Suppressor macrophage (primary cell): ENCODE measurements around the gene C3.
A peak's percentile ranks its signal among the peaks of the same experiment; 100 is the strongest.
"Not testable (repeated sequence)": the region's sequence is repeated elsewhere in the genome, so short reads cannot be mapped to it uniquely, and the experiment has no call there.

Experiments used
- DNase-seq, 4 experiments: peaks; one replicate each; pipeline ENCODE4 v3.0.0-alpha.2; 2020 to 2022

C3 gene

GRCh38 chr19:6712692-6713670, 7.5 kb downstream of the C3 start:
- no peak for DNase-seq

- no peak for DNase-seq
Measured at GRCh38 chr19:6712231-6712630, 8.2 kb downstream of the C3 start.

GRCh38 chr19:6711605-6712004, 8.8 kb downstream of the C3 start:
- no peak for DNase-seq

GRCh38 chr19:6711078-6711361, 9.4 kb downstream of the C3 start:
- no peak for DNase-seq

GRCh38 chr19:6710273-6711077, 10.0 kb downstream of the C3 start:
- DNase-seq = peak in 3 of 4 experiments; percentile 48 to 67 (median 61)

- no peak for DNase-seq
Measured at GRCh38 chr19:6709549-6709948, 10.9 kb downstream of the C3 start.

- DNase-seq = not testable (repeated sequence)
Measured at GRCh38 chr19:6708913-6709312, 11.5 kb downstream of the C3 start.

GRCh38 chr19:6708346-6708745, 12.1 kb downstream of the C3 start:
- no peak for DNase-seq

GRCh38 chr19:6707658-6708018, 12.8 kb downstream of the C3 start:
- DNase-seq = no peak

- no peak for DNase-seq
Measured at GRCh38 chr19:6707011-6707657, 13.3 kb downstream of the C3 start.

GRCh38 chr19:6706633-6706958, 13.9 kb downstream of the C3 start:
- no peak for DNase-seq

- DNase-seq = no peak
Measured at GRCh38 chr19:6705931-6706632, 14.4 kb downstream of the C3 start.

GRCh38 chr19:6700586-6701316, 19.7 kb downstream of the C3 start:
- no peak for DNase-seq

- DNase-seq = no peak
Measured at GRCh38 chr19:6699935-6700334, 20.5 kb downstream of the C3 start.

- peak in 2 of 4 experiments; percentile 28 to 35 for DNase-seq
Measured at GRCh38 chr19:6697291-6697690, 23.2 kb downstream of the C3 start.

- DNase-seq = no peak
Measured at GRCh38 chr19:6696239-6696820, 24.1 kb downstream of the C3 start.

- DNase-seq = no peak
Measured at GRCh38 chr19:6694147-6694815, 26.2 kb downstream of the C3 start.

GRCh38 chr19:6693681-6694080, 26.8 kb downstream of the C3 start:
- no peak for DNase-seq

- no peak for DNase-seq
Measured at GRCh38 chr19:6693056-6693471, 27.4 kb downstream of the C3 start.

- no peak for DNase-seq
Measured at GRCh38 chr19:6692027-6692426, 28.4 kb downstream of the C3 start.

- no peak for DNase-seq
Measured at GRCh38 chr19:6691342-6691741, 29.1 kb downstream of the C3 start.
